H1 (cell line): ENCODE measurements around the gene AKAP7. TPM values are rescaled to one million over a fixed set of nuclear protein-coding genes. Genes with fewer than 3 reads are reported as not detected.

Experiments used
- ASH2L ChIP-seq: fragments of 200-600, 300-600 bp; sonication (generic); IDR thresholded peaks from one replicate; pipeline ENCODE4 v1.7.1; 2017; ENCODE audit warnings: low read length
- BCL11A ChIP-seq, 2 experiments: IDR thresholded peaks; one replicate each; pipeline ENCODE4 v1.6.1; 2011; ENCODE audit warnings: low read depth in 2 of 2, low read length in 2 of 2, mild to moderate bottlenecking in 2 of 2
- CHD7 ChIP-seq: fragments of 300-600 bp; sonication (generic); IDR thresholded peaks from 2 replicates; pipeline ENCODE4 v1.7.1; 2012; ENCODE audit warnings: low read length, moderate library complexity, mild to moderate bottlenecking, inconsistent platforms; ENCODE audit not compliant: insufficient replicate concordance
- EGR1 ChIP-seq: IDR thresholded peaks from 2 replicates; pipeline ENCODE4 v1.6.1; 2011; ENCODE audit warnings: low read depth, low read length, borderline replicate concordance
- SRF ChIP-seq: IDR thresholded peaks from 2 replicates; pipeline ENCODE4 v1.6.1; 2011; ENCODE audit warnings: mild to moderate bottlenecking, low read depth, low read length, moderate library complexity
- TAF7 ChIP-seq: optimal IDR thresholded peaks from 2 replicates; pipeline ENCODE3; 2011; ENCODE audit warnings: low read depth, mild to moderate bottlenecking, inconsistent platforms, low read length, moderate library complexity, borderline replicate concordance
- polyA plus RNA-seq, 7 experiments: library from polyadenylated mRNA; depleted of rRNA in 3 of 7; stranded (reverse) in 5 of 7; unstranded in 2 of 7; fragments of >200 nt in 5 of 7; fragments of 200-250 nt in 2 of 7; gene quantifications; 1 replicate in 5 of 7; 2 replicates in 1 of 7; 4 replicates in 1 of 7; pipeline versions ENCODE4 v1.2.1 to v1.2.3, GENCODE V29; 2011 to 2013; ENCODE audit warnings: missing spikeins in 2 of 7, mixed read lengths in 2 of 7
- total RNA-seq: library from RNA; stranded (reverse); fragmentation: NEBNext Ultra II Directional; extraction: Animal tissue kit (Norgen Biotek cat#: 25700); gene quantifications from 2 replicates; pipeline ENCODE4 v1.2.1, GENCODE V29; 2021

AKAP7 gene
- total and polyA plus RNA-seq, 2 of the 8 experiments (the other 6 are each of a cell fraction or from before 2014, with no cell fraction given) = 4.7 to 16.9 TPM

- TF ChIP-seq TAF7 (no peak), ASH2L (no peak), SRF (no peak), CHD7 (no peak), EGR1 (no peak), BCL11A (IDR thresholded peaks at IDR 0.05; ENCODE audit: low read depth in 2 of 2, low read length in 2 of 2) (no peak)
These were observed 355 bp upstream of the AKAP7 start (continued) for GRCh38 chr6:131134980-131135243.
